HL-60/S4 treated with retinoic acid at 250 ng/mL for 4 days and 3 days (cell line): ENCODE results near the gene ITGB7.

ENCODE experiments used
- in situ Hi-C: fragments of 300-500 bp; cut with MboI; formaldehyde crosslinking; loops from 2 replicates; pipeline ENCODE4 v1.7.0; 2022; ENCODE audit warnings: low sequenced_read_pairs

The ITGB7 gene

DNA sequence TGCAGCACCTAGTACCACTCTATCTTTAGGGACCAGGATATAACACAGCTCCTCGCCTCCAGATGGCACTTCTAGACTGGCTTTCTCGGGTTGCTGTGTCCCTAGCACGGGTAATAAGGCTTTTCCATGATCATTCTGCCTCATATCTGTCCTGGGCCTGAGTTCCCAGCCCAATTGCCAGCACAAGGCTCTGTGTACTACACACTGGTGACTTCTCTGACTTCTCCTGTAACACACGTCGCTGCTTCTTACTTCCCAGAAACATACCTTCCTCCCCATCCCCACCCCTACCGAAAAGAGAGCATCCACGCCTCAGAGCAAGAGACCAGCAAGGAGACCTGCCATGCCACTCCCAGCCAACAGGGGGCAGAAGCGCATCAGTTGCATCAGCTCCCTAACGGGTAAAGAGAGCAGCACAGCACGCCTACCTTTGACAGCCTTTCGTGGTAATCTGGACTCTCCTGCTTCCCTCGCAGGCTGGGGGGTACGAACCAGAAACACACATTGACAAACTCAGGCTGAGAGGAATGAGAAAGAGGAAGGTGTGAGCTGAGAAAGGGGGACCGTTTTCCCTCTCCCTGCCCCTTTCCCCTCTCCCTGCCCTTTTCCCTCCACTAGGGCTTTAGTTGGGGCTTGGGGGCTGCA, 47.7 kb downstream of the ITGB7 start:
- in situ Hi-C loops, result no loop called here

- in situ Hi-C loops, result no loop called here
Measured at GRCh38 chr12:53152390-53152789, 54.7 kb downstream of the ITGB7 start.

DNA sequence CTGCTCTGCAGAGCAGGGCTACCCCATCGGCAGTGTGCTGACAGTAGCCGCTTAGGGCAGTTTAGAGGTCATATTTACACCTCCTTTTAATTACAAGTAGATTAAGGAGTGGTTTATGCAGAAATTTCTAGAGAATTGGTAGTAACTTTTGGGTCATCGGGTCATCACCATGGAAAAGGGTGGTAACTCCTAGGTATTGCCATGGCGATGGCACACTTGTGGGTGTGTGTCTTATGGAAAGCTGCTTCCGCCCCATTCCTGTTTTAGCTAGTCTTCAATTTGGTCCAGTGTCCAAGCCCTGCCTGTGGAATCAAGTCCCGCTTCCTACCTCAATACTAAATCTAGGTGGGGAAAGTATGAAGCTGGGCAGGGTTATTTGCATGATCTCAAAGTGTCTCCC, 56.0 kb downstream of the ITGB7 start:
- in situ Hi-C loops, result no loop called here

GRCh38 chr12:53147653-53148052, 59.4 kb downstream of the ITGB7 start:
- in situ Hi-C loops, result no loop called here

DNA sequence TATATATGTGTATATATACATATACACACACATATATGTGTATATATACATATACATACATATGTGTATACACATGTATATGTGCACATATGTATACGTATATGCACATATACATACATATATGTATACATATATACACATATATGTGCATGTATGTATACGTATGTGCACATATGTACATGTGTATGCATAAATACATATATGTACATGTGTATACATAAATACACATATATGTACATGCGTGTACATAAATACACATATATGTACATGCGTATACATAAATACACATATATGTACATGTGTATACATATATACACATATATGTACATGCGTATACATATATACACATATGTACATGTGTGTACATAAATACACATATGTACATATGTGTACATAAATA, 59.9 kb downstream of the ITGB7 start:
- in situ Hi-C loops, result no loop called here

- in situ Hi-C loops, result no loop called here
Measured at GRCh38 chr12:53145383-53146260, 61.4 kb downstream of the ITGB7 start.

GRCh38 chr12:53143355-53143754, 63.7 kb downstream of the ITGB7 start:
- in situ Hi-C loops, result no loop called here
